GM23338 (cell line): ENCODE results near the gene PAX6. TPM values are rescaled to one million over a fixed set of nuclear protein-coding genes. Genes with fewer than 3 reads are reported as not detected.
A peak's percentile ranks its signal among the peaks of the same experiment; 100 is the strongest.

ENCODE experiments used
- ATAC-seq: fragments of 200-7000 bp; cut with Tn5 transposase; 3 replicates; pipeline ENCODE4 v1.9.1; 2020
- DNase-seq: peaks from one replicate; pipeline ENCODE4 v3.0.0-alpha.2; 2015; ENCODE audit warnings: low spot score
- H2AFZ ChIP-seq: fragments of 200-600 bp; sonication (generic); 2 replicates; pipeline ENCODE4 v1.8.0; 2016; ENCODE audit warnings: antibody characterized with exemption, mild to moderate bottlenecking, moderate library complexity
- H3F3A ChIP-seq: fragments of 200-600 bp; sonication (generic); replicated peaks from 2 replicates; pipeline ENCODE4 v1.8.0; 2017; ENCODE audit warnings: antibody characterized with exemption, mixed run types, low read depth
- H3K27ac ChIP-seq: fragments of 200-600 bp; sonication (generic); 2 replicates; pipeline ENCODE4 v1.6.1; 2016; ENCODE audit warnings: low read depth
- H3K27me3 ChIP-seq: fragments of 200-600 bp; sonication (generic); 2 replicates; pipeline ENCODE4 v1.8.0; 2016; ENCODE audit warnings: mild to moderate bottlenecking, mixed run types, moderate library complexity; ENCODE audit not compliant: insufficient read depth
- H3K36me3 ChIP-seq: fragments of 200-600 bp; sonication (generic); 2 replicates; pipeline ENCODE4 v1.8.0; 2016; ENCODE audit warnings: mild to moderate bottlenecking; ENCODE audit not compliant: insufficient read depth
- H3K4me1 ChIP-seq: fragments of 200-600 bp; sonication (generic); 2 replicates; pipeline ENCODE4 v1.8.0; 2016; ENCODE audit warnings: mild to moderate bottlenecking, moderate library complexity; ENCODE audit not compliant: insufficient read depth
- H3K4me2 ChIP-seq: fragments of 200-600 bp; sonication (generic); 2 replicates; pipeline ENCODE4 v1.7.1; 2017; ENCODE audit warnings: mixed run types
- H3K4me3 ChIP-seq: fragments of 200-600 bp; sonication (generic); 2 replicates; pipeline ENCODE4 v1.6.1; 2016; ENCODE audit warnings: mixed run types
- H3K79me2 ChIP-seq: fragments of 200-600 bp; sonication (generic); replicated peaks from 2 replicates; pipeline ENCODE4 v1.8.0; 2017; ENCODE audit warnings: mild to moderate bottlenecking; ENCODE audit not compliant: insufficient read depth
- H3K9me2 ChIP-seq: fragments of 200-600 bp; sonication (generic); 2 replicates; pipeline ENCODE4 v1.8.0; 2017; ENCODE audit not compliant: insufficient read depth
- H4K20me1 ChIP-seq: fragments of 200-600 bp; sonication (generic); replicated peaks from 2 replicates; pipeline ENCODE4 v1.8.0; 2017; ENCODE audit warnings: mild to moderate bottlenecking; ENCODE audit not compliant: insufficient read depth
- H3K27ac Mint-ChIP-seq: 2 replicates; pipeline ENCODE4 v1.8.0; 2020; ENCODE audit warnings: inconsistent platforms, mild to moderate bottlenecking, moderate library complexity, mixed read lengths
- H3K27me3 Mint-ChIP-seq: 3 replicates; pipeline ENCODE4 v1.8.0; 2022; ENCODE audit warnings: low read depth, mild to moderate bottlenecking, moderate library complexity, mixed read lengths, inconsistent platforms; ENCODE audit not compliant: insufficient read depth, poor library complexity
- H3K36me3 Mint-ChIP-seq: 3 replicates; pipeline ENCODE4 v1.8.0; 2021; ENCODE audit warnings: low read depth, mild to moderate bottlenecking, inconsistent platforms, moderate library complexity, mixed read lengths
- H3K4me1 Mint-ChIP-seq: 3 replicates; pipeline ENCODE4 v1.8.0; 2020; ENCODE audit warnings: mild to moderate bottlenecking, inconsistent platforms, mixed read lengths
- H3K4me3 Mint-ChIP-seq: 3 replicates; pipeline ENCODE4 v1.8.0; 2021; ENCODE audit warnings: moderate library complexity, mild to moderate bottlenecking, inconsistent platforms, mixed read lengths
- H3K9me3 Mint-ChIP-seq: 3 replicates; pipeline ENCODE4 v1.8.0; 2020; ENCODE audit warnings: moderate library complexity, mild to moderate bottlenecking, inconsistent platforms, mixed read lengths
- CREB1 ChIP-seq: fragments of 250-450 bp; sonication (Bioruptor Pico); IDR thresholded peaks from 2 replicates; pipeline ENCODE4 v1.5.0; 2020; ENCODE audit warnings: low read depth, mild to moderate bottlenecking, moderate library complexity
- EZH2 ChIP-seq: fragments of 200-600 bp; sonication (generic); IDR thresholded peaks from one replicate; pipeline ENCODE4 v1.8.0; 2017; ENCODE audit warnings: antibody characterized with exemption, mild to moderate bottlenecking, low read depth; ENCODE audit not compliant: unreplicated experiment
- EZH2phosphoT487 ChIP-seq: fragments of 200-600 bp; sonication (generic); IDR thresholded peaks from one replicate; pipeline ENCODE4 v1.8.1; 2018; ENCODE audit warnings: antibody characterized with exemption; ENCODE audit not compliant: unreplicated experiment
- JUNB ChIP-seq: IDR thresholded peaks from one replicate; pipeline ENCODE4 v1.6.1; 2016; ENCODE audit warnings: antibody characterized with exemption; ENCODE audit not compliant: unreplicated experiment
- NANOG ChIP-seq: IDR thresholded peaks from 2 replicates; pipeline ENCODE4 v1.6.1; 2016; ENCODE audit warnings: antibody characterized with exemption, borderline replicate concordance
- POLR2AphosphoS5 ChIP-seq: IDR thresholded peaks from 2 replicates; pipeline ENCODE4 v1.6.1; 2016; ENCODE audit warnings: antibody characterized with exemption, low read depth
- ZNF114 ChIP-seq: fragments of 250-450 bp; sonication (Bioruptor Pico); IDR thresholded peaks from 2 replicates; pipeline ENCODE4 v1.5.0; 2020; ENCODE audit warnings: mild to moderate bottlenecking, moderate library complexity
- polyA plus RNA-seq: library from polyadenylated mRNA; unstranded; fragments of >200 nt; fragmentation: Nextera tagmentation; extraction: Ambion mirVana; gene quantifications from 2 replicates; pipeline ENCODE4 v1.2.1, GENCODE V29; 2016
- total RNA-seq: library from RNA; depleted of rRNA; stranded (reverse); fragments of >200 nt; shearing (Covaris generic); gene quantifications from 2 replicates; pipeline ENCODE4 v1.2.3, GENCODE V29; 2014
- TF ChIP-seq, protein P1 (sequence below): IDR thresholded peaks from 2 replicates; pipeline ENCODE4 v1.6.1; 2016; ENCODE audit warnings: antibody characterized with exemption
- TF ChIP-seq, protein P2 (sequence below), 2 experiments: fragments of 200-600 bp in 1 of 2; sonication (generic) in 1 of 2; conservative IDR thresholded peaks; 2 replicates each; pipeline versions ENCODE4 v1.5.1 to v1.6.1; 2016 to 2017; ENCODE audit warnings: antibody characterized with exemption in 2 of 2, low read depth in 2 of 2, mild to moderate bottlenecking in 2 of 2, moderate library complexity in 1 of 2
- TF ChIP-seq, protein P3 (sequence below): IDR thresholded peaks from one replicate; pipeline ENCODE4 v1.6.1; 2018; ENCODE audit warnings: antibody characterized with exemption; ENCODE audit not compliant: unreplicated experiment

The PAX6 gene
- total and polyA plus RNA-seq, 2 experiments from 2014 or later: 0.17 to 0.45 TPM

GRCh38 chr11:31770011-31770700 lies 41.0 kb downstream of the PAX6 start:
- Mint-ChIP-seq H3K4me3 (no peak overlapping the region), H3K9me3 (no peaks in the 10 kb centered on the region), H3K27ac (no peak overlapping the region), H3K36me3 (no peaks in the 10 kb centered on the region), H3K4me1 (peaks cover 16% of the 10 kb centered on the region), H3K27me3 (no peaks in the 10 kb centered on the region)
- Histone ChIP-seq H3K4me3 (no peak overlapping the region), H3K4me1 (peaks cover 10% of the 10 kb centered on the region; the same call in 1 of the 2 replicates), H3K4me2 (no peak overlapping the region), H4K20me1 (no peaks in the 10 kb centered on the region), H3K79me2 (no peaks in the 10 kb centered on the region), H3K36me3 (no peaks in the 10 kb centered on the region), H3K27ac (no peak overlapping the region; the same call in 1 of the 2 replicates), H3K27me3 (no peaks in the 10 kb centered on the region), H2AFZ (no peak overlapping the region), H3K9me2 (0 out of 2 replicates have a peak, but pooled peaks cover under 1% of the 10 kb centered on the region), H3F3A (no peaks in the 10 kb centered on the region)
- ATAC-seq: no peak
- DNase-seq: no peak
- TF ChIP-seq POLR2AphosphoS5 (no peak), ZNF114 (no peak), CREB1 (CRISPR knock-in tag) (no peak)
- TF ChIP-seq, protein P1, sequence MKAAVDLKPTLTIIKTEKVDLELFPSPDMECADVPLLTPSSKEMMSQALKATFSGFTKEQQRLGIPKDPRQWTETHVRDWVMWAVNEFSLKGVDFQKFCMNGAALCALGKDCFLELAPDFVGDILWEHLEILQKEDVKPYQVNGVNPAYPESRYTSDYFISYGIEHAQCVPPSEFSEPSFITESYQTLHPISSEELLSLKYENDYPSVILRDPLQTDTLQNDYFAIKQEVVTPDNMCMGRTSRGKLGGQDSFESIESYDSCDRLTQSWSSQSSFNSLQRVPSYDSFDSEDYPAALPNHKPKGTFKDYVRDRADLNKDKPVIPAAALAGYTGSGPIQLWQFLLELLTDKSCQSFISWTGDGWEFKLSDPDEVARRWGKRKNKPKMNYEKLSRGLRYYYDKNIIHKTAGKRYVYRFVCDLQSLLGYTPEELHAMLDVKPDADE: no peak

DNA sequence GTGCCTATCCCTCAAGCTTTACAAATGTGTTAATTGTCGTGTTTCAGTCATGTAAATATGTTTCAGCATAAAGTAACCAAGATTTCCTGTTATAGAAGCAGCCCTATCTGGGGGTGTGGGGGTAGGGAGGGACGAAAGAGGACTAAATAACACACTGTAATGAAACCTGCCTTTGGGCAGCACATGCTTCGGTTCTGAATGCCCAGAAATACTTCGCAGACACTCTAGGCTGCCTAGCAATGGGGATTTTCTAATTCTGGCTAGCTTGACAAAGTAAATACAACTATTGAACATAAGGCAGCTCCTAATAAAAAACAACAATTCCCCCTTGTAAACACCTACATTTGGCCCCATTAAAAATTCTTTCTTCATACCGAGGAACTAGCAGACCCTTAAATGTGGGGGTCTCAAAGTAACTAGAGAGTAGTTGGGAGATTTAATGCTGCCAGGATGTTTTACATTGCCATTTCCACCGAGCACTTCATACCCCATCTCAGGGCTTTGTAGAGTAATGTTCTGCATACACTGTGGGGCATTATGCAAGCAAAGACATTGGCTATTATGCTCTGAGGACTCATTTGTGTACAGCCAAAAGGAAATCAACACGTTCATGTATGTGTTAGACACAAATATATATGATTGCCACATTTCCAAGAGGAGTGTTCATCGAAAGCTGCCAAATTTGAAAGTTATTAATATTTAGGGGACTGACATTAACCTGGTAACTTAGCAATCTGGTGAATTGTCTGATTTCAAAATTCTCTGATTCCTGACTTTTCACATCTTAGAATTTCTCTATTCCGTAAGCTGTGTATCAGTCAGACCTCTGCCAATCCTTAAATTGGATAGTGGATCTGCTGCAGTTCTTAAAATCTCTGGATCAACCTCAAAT lies 42.1 kb downstream of the PAX6 start:
- Mint-ChIP-seq H3K27me3 (no peaks in the 10 kb centered on the region), H3K27ac (peak overlapping the region; percentile 50; the same call in 1 of the 2 replicates), H3K9me3 (no peaks in the 10 kb centered on the region), H3K4me3 (no peak overlapping the region), H3K4me1 (peaks cover 23% of the 10 kb centered on the region), H3K36me3 (no peaks in the 10 kb centered on the region)
- Histone ChIP-seq H3K79me2 (no peaks in the 10 kb centered on the region), H3K9me2 (no peaks in the 10 kb centered on the region), H3K27ac (no peak overlapping the region), H3K4me3 (no peak overlapping the region), H4K20me1 (no peaks in the 10 kb centered on the region), H3K36me3 (no peaks in the 10 kb centered on the region), H2AFZ (no peak overlapping the region), H3F3A (no peaks in the 10 kb centered on the region), H3K4me2 (no peak overlapping the region), H3K27me3 (no peaks in the 10 kb centered on the region), H3K4me1 (peaks cover 10% of the 10 kb centered on the region; the same call in 1 of the 2 replicates)
- ATAC-seq (peak; percentile 52; the same call in 2 of the 3 replicates), DNase-seq (no peak)
- TF ChIP-seq EZH2 (no peak), NANOG (no peak), ZNF114 (no peak), EZH2phosphoT487 (no peak), JUNB (no peak)
- TF ChIP-seq, protein P2, sequence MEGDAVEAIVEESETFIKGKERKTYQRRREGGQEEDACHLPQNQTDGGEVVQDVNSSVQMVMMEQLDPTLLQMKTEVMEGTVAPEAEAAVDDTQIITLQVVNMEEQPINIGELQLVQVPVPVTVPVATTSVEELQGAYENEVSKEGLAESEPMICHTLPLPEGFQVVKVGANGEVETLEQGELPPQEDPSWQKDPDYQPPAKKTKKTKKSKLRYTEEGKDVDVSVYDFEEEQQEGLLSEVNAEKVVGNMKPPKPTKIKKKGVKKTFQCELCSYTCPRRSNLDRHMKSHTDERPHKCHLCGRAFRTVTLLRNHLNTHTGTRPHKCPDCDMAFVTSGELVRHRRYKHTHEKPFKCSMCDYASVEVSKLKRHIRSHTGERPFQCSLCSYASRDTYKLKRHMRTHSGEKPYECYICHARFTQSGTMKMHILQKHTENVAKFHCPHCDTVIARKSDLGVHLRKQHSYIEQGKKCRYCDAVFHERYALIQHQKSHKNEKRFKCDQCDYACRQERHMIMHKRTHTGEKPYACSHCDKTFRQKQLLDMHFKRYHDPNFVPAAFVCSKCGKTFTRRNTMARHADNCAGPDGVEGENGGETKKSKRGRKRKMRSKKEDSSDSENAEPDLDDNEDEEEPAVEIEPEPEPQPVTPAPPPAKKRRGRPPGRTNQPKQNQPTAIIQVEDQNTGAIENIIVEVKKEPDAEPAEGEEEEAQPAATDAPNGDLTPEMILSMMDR (conservative IDR thresholded peaks at IDR 0.05; ENCODE audit: low read depth in 2 of 2): no peak
- TF ChIP-seq, protein P3, sequence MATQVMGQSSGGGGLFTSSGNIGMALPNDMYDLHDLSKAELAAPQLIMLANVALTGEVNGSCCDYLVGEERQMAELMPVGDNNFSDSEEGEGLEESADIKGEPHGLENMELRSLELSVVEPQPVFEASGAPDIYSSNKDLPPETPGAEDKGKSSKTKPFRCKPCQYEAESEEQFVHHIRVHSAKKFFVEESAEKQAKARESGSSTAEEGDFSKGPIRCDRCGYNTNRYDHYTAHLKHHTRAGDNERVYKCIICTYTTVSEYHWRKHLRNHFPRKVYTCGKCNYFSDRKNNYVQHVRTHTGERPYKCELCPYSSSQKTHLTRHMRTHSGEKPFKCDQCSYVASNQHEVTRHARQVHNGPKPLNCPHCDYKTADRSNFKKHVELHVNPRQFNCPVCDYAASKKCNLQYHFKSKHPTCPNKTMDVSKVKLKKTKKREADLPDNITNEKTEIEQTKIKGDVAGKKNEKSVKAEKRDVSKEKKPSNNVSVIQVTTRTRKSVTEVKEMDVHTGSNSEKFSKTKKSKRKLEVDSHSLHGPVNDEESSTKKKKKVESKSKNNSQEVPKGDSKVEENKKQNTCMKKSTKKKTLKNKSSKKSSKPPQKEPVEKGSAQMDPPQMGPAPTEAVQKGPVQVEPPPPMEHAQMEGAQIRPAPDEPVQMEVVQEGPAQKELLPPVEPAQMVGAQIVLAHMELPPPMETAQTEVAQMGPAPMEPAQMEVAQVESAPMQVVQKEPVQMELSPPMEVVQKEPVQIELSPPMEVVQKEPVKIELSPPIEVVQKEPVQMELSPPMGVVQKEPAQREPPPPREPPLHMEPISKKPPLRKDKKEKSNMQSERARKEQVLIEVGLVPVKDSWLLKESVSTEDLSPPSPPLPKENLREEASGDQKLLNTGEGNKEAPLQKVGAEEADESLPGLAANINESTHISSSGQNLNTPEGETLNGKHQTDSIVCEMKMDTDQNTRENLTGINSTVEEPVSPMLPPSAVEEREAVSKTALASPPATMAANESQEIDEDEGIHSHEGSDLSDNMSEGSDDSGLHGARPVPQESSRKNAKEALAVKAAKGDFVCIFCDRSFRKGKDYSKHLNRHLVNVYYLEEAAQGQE: no peak
